GM12864 (cell line): ENCODE measurements around the gene VASH1.
A peak's percentile ranks its signal among the peaks of the same experiment; 100 is the strongest.

ENCODE experiments used
- DNase-seq: peaks from one replicate; pipeline ENCODE4 v3.0.0-alpha.2; 2011; ENCODE audit warnings: low read depth
- H3K4me3 ChIP-seq: 2 replicates; pipeline ENCODE4 v1.5.1; 2011; ENCODE audit warnings: mild to moderate bottlenecking, low read depth, low read length, control low read depth
- CTCF ChIP-seq: IDR thresholded peaks from 2 replicates; pipeline ENCODE4 v1.5.1; 2011; ENCODE audit warnings: low read depth, mild to moderate bottlenecking, moderate library complexity, low read length, control low read depth, inconsistent platforms; ENCODE audit errors: missing control alignments

The VASH1 gene

GRCh38 chr14:76784881-76785280 lies 23.6 kb downstream of the VASH1 start:
- TF ChIP-seq CTCF: peak; percentile 63
- DNase-seq: no peak
- H3K4me3 ChIP-seq: no peak overlapping the region

- H3K4me3 ChIP-seq: no peak overlapping the region
- no peak for TF ChIP-seq CTCF
- no peak for DNase-seq
Measured at GRCh38 chr14:76786601-76787000, 25.3 kb downstream of the VASH1 start.

- no peak for TF ChIP-seq CTCF
- no peak overlapping the region for H3K4me3 ChIP-seq
- DNase-seq: no peak
Measured at GRCh38 chr14:76792422-76792821, 31.2 kb downstream of the VASH1 start.

GRCh38 chr14:76793324-76793723 lies 32.1 kb downstream of the VASH1 start:
- no peak for TF ChIP-seq CTCF
- H3K4me3 ChIP-seq: no peak overlapping the region
- DNase-seq: no peak

- no peak for DNase-seq
- no peak overlapping the region for H3K4me3 ChIP-seq
- TF ChIP-seq CTCF: no peak
Measured at GRCh38 chr14:76793956-76794355, 32.7 kb downstream of the VASH1 start.

GRCh38 chr14:76806446-76806845 lies 45.2 kb downstream of the VASH1 start:
- no peak for DNase-seq
- no peak for TF ChIP-seq CTCF
- no peak overlapping the region for H3K4me3 ChIP-seq

GRCh38 chr14:76808011-76808410 lies 46.7 kb downstream of the VASH1 start:
- no peak overlapping the region for H3K4me3 ChIP-seq
- TF ChIP-seq CTCF: no peak
- no peak for DNase-seq
